ENCODE measurements around the gene DERL3. TPM values are rescaled to one million over a fixed set of nuclear protein-coding genes. Genes with fewer than 3 reads are reported as not detected.

Gene DERL3
- total and polyA plus RNA-seq, 7 donors: 0.28 to 18.3 (median 1.8) TPM; not detected in 2

DNA sequence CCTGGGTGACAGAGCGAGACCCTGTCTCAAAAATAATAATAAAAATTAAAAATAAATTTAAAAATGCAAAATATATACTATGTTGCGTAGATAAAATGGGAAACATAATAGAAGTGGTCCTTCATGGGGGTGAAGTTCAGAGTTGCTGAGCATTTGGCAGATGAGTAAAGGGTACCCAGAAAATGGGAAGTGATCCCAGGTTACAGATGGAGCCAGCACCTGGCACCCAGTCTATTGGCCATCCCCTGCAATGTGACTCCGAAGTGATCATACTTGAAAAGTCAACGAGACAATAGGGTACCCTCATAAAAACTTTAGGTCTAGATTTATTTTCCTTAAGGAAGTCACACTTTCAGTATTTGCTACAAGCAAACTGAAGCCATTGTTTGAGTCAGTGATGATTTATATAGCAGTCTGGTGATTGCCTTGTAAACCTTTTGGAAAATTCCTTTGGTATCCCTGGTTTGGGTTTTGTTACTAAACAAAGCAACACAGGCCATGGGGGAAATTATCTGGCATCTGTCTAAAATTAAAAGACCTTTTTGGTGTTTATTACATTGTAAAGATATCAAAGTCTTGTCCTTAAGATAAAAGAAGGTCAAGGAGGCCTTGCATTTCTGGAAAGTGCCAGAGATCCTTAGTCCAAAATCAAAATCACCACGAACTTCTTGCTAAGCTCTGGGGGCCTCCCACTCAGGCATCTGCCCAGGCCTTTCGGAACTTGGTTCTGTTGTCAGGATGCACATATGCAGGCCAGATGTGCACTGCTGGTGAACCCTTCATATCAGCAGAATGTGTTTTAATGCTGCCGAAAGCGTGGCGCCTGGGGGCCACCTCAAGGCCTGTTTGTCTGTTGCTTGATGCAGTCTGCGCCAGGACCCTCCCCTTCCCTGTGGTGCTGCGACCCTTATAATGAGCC is 47.7 kb downstream of the DERL3 start:
- peaks cover 0 to 41% (median 29%) of the 10 kb centered on the region in 4 donors for H3K36me3 ChIP-seq
- intact Hi-C loops (cut with DNase I): no loop called here
- H3K9me3 ChIP-seq: no peaks in the 10 kb centered on the region
- peak overlapping the region; percentile 26 to 76 (median 62) for H3K27ac ChIP-seq
- WGBS, 2 donors: 67 to 76% methylated on average over 11 of the region's 11 CpGs
- DNase-seq: no peak
- no peak for TF ChIP-seq POLR2AphosphoS5 (IDR thresholded peaks at IDR 0.05)
- no peak for TF ChIP-seq POLR2A (IDR thresholded peaks at IDR 0.05)
- TF ChIP-seq EP300 (IDR thresholded peaks at IDR 0.05): no peak
- no peak for TF ChIP-seq CTCF (IDR thresholded peaks at IDR 0.05)
- peaks cover 0 to 56% (median 45%) of the 10 kb centered on the region in 4 donors for H3K4me1 ChIP-seq
- H3K4me3 ChIP-seq: no peak overlapping the region
- H3K27me3 ChIP-seq: no peaks in the 10 kb centered on the region

GRCh38 chr22:23789638-23790037 is 49.2 kb downstream of the DERL3 start:
- Histone ChIP-seq H3K9me3 (no peaks in the 10 kb centered on the region), H3K27ac (peak overlapping the region in 2 of 4 donors; percentile 1 to 76), H3K4me1 (peaks cover 0 to 58% (median 49%) of the 10 kb centered on the region in 4 donors), H3K4me3 (no peak overlapping the region), H3K27me3 (no peaks in the 10 kb centered on the region), H3K36me3 (peaks cover 0 to 27% (median 20%) of the 10 kb centered on the region in 4 donors)
- DNase-seq: no peak
- 87 to 93% methylated on average over 4 of the region's 4 CpGs for WGBS, 2 donors
- intact Hi-C loops (cut with DNase I): no loop called here
- TF ChIP-seq POLR2AphosphoS5 (IDR thresholded peaks at IDR 0.05) (no peak), CTCF (IDR thresholded peaks at IDR 0.05) (no peak), EP300 (IDR thresholded peaks at IDR 0.05) (no peak), POLR2A (IDR thresholded peaks at IDR 0.05) (no peak)

- Histone ChIP-seq H3K27ac (no peak overlapping the region), H3K27me3 (no peaks in the 10 kb centered on the region), H3K36me3 (peaks cover 0 to 22% (median 15%) of the 10 kb centered on the region in 4 donors), H3K4me3 (no peak overlapping the region), H3K9me3 (no peaks in the 10 kb centered on the region), H3K4me1 (peaks cover 0 to 58% (median 49%) of the 10 kb centered on the region in 4 donors)
- WGBS, 2 donors: 62 to 81% methylated on average over 4 of the region's 4 CpGs
- TF ChIP-seq POLR2AphosphoS5 (IDR thresholded peaks at IDR 0.05) (no peak), EP300 (IDR thresholded peaks at IDR 0.05) (no peak), CTCF (IDR thresholded peaks at IDR 0.05) (no peak), POLR2A (IDR thresholded peaks at IDR 0.05) (no peak)
- no peak for DNase-seq
- intact Hi-C loops (cut with DNase I): no loop called here
Observed at GRCh38 chr22:23789121-23789520, 49.7 kb downstream of the DERL3 start.

GRCh38 chr22:23787910-23788309 is 50.9 kb downstream of the DERL3 start:
- Histone ChIP-seq H3K4me3 (peak overlapping the region; percentile 88 to 99 (median 97)), H3K27ac (peak overlapping the region; percentile 99 to 100 (median 100)), H3K36me3 (peaks cover 0 to 11% (median 6%) of the 10 kb centered on the region in 4 donors), H3K9me3 (no peaks in the 10 kb centered on the region), H3K4me1 (peaks cover 0 to 58% (median 49%) of the 10 kb centered on the region in 4 donors), H3K27me3 (no peaks in the 10 kb centered on the region)
- no peak for TF ChIP-seq POLR2AphosphoS5 (IDR thresholded peaks at IDR 0.05)
- TF ChIP-seq CTCF (IDR thresholded peaks at IDR 0.05): no peak
- no peak for TF ChIP-seq POLR2A (IDR thresholded peaks at IDR 0.05)
- TF ChIP-seq EP300 (IDR thresholded peaks at IDR 0.05): no peak
- WGBS, 2 donors: 43 to 68% methylated on average over 3 of the region's 3 CpGs
- no peak for DNase-seq
- intact Hi-C loops (cut with DNase I): loop anchor here (2.0 kb wide), 1 partner anchor 19 kb away; no protein-coding TSS in a partner anchor
